Thoracic aorta (tissue), 2 donors: Measurements from ENCODE around the gene SMOC2. TPM values are rescaled to one million over a fixed set of nuclear protein-coding genes. Genes with fewer than 3 reads are reported as not detected.
A peak's percentile ranks its signal among the peaks of the same experiment; 100 is the strongest.

Experiments
- ATAC-seq: fragments of 150-250 bp; one replicate; pipeline ENCODE4 v1.8.0; 2017; ENCODE audit warnings: low read depth; ENCODE audit not compliant: insufficient number of reproducible peaks, low FRiP score
- DNase-seq: peaks from one replicate; pipeline ENCODE4 v3.0.0-alpha.2; 2020; ENCODE audit warnings: low spot score
- H3K27ac ChIP-seq, 2 donors: fragments of 200-600 bp; sonication (generic); 1 replicate in 1 of 2; 2 replicates in 1 of 2; pipeline ENCODE4 v1.5.1; 2016; ENCODE audit warnings: mild to moderate bottlenecking in 2 of 2, moderate library complexity in 2 of 2
- H3K27me3 ChIP-seq: fragments of 200-600 bp; sonication (generic); replicated peaks from 2 replicates; pipeline ENCODE4 v1.6.0; 2016; ENCODE audit warnings: mild to moderate bottlenecking; ENCODE audit not compliant: insufficient read depth
- H3K36me3 ChIP-seq: fragments of 200-600 bp; sonication (generic); one replicate; pipeline ENCODE4 v1.5.1; 2016
- H3K4me1 ChIP-seq, 2 donors: fragments of 200-600 bp; sonication (generic); 1 replicate in 1 of 2; 2 replicates in 1 of 2; pipeline versions ENCODE4 v1.5.1 to v1.6.0; 2016; ENCODE audit warnings: low read depth in 2 of 2, mild to moderate bottlenecking in 1 of 2; ENCODE audit not compliant: control insufficient read depth in 1 of 2
- H3K4me3 ChIP-seq: fragments of 200-600 bp; sonication (generic); 2 replicates; pipeline ENCODE4 v1.5.1; 2016; ENCODE audit warnings: mild to moderate bottlenecking
- H3K9me3 ChIP-seq: fragments of 200-600 bp; sonication (generic); 2 replicates; pipeline ENCODE4 v1.5.1; 2016
- total RNA-seq, 2 donors: library from RNA; depleted of rRNA; stranded (reverse); fragments of >200 nt; gene quantifications; one replicate each; pipeline versions ENCODE4 v1.1.0 to v1.2.3, GENCODE V29; 2016
- TF ChIP-seq, protein P1 (sequence below): fragments of 200-600 bp; sonication (generic); IDR thresholded peaks from one replicate; pipeline ENCODE4 v1.5.1; 2019; ENCODE audit warnings: antibody characterized with exemption

Gene SMOC2
- total RNA-seq, 2 donors from 2014 or later = 334 to 424 TPM

DNA sequence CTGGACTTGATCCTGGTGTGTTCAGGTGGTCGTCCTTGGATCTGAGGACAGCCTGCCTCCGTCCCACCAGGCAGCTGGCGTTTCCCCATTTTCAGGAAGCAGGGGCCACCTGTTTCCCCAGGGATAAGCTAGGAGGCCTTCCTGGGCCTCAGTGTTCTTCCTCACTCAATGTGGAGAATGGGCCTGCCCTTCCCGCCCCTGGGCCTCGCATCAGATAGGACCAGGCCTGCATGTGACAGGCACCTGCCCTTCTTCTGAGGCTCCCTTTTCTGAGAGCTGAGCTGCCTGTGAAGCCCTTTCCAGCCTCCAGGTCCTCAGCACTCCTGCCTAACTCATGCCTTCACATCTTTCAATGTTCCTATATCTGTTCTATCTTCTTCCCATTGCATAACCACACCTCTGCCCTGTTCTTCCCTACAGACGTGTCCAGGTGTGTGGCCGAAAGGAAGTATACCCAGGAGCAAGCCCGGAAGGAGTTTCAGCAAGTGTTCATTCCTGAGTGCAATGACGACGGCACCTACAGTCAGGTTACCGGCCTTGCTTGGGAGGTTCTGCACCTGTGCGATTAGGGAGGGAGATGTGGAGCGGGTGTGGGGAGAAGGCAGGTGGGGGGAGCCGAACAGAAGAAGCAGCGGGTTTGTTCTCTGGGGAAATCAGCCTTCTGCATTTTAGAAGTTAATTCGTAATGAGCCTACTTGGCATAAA, 85.1 kb downstream of the SMOC2 start:
- TF ChIP-seq, protein P1, sequence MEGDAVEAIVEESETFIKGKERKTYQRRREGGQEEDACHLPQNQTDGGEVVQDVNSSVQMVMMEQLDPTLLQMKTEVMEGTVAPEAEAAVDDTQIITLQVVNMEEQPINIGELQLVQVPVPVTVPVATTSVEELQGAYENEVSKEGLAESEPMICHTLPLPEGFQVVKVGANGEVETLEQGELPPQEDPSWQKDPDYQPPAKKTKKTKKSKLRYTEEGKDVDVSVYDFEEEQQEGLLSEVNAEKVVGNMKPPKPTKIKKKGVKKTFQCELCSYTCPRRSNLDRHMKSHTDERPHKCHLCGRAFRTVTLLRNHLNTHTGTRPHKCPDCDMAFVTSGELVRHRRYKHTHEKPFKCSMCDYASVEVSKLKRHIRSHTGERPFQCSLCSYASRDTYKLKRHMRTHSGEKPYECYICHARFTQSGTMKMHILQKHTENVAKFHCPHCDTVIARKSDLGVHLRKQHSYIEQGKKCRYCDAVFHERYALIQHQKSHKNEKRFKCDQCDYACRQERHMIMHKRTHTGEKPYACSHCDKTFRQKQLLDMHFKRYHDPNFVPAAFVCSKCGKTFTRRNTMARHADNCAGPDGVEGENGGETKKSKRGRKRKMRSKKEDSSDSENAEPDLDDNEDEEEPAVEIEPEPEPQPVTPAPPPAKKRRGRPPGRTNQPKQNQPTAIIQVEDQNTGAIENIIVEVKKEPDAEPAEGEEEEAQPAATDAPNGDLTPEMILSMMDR = no peak
- DNase-seq (no peak), ATAC-seq (no peak)
- H3K27me3 ChIP-seq = no peaks in the 10 kb centered on the region
- no peaks in the 10 kb centered on the region for H3K9me3 ChIP-seq
- no peaks in the 10 kb centered on the region for H3K36me3 ChIP-seq
- H3K27ac ChIP-seq = peak overlapping the region; percentile 90 to 92
- peaks cover 17 to 52% of the 10 kb centered on the region in 2 donors for H3K4me1 ChIP-seq
- H3K4me3 ChIP-seq = no peak overlapping the region

DNA sequence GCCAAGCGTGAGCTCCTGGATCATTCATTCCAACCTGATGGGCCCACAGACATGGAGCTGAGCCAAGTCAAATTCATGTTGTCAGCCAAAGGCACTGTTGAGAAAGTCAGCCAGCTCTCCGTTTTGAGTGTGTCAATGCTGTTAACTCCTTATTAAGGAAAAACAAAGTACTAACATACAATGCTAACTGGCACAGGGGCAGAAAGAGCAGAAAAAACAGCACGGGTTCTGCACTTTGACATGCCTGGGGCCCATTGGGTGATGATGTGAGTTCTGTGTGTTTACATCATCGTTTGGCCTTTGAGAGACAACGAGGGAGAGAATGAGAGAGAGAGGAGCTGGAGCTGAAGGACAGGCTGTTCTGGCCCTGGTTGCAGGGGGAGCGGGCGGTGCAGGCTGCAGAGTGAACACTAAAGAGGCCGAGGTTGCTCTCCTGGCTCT, 85.9 kb downstream of the SMOC2 start:
- DNase-seq (peak; percentile 25), ATAC-seq (peak; percentile 58)
- no peaks in the 10 kb centered on the region for H3K9me3 ChIP-seq
- TF ChIP-seq, protein P1 = no peak
- peak overlapping the region; percentile 18 for H3K4me3 ChIP-seq
- peaks cover 17 to 60% of the 10 kb centered on the region in 2 donors for H3K4me1 ChIP-seq
- H3K36me3 ChIP-seq = no peaks in the 10 kb centered on the region
- H3K27ac ChIP-seq = peak overlapping the region; percentile 90 to 92
- H3K27me3 ChIP-seq = no peaks in the 10 kb centered on the region

DNA sequence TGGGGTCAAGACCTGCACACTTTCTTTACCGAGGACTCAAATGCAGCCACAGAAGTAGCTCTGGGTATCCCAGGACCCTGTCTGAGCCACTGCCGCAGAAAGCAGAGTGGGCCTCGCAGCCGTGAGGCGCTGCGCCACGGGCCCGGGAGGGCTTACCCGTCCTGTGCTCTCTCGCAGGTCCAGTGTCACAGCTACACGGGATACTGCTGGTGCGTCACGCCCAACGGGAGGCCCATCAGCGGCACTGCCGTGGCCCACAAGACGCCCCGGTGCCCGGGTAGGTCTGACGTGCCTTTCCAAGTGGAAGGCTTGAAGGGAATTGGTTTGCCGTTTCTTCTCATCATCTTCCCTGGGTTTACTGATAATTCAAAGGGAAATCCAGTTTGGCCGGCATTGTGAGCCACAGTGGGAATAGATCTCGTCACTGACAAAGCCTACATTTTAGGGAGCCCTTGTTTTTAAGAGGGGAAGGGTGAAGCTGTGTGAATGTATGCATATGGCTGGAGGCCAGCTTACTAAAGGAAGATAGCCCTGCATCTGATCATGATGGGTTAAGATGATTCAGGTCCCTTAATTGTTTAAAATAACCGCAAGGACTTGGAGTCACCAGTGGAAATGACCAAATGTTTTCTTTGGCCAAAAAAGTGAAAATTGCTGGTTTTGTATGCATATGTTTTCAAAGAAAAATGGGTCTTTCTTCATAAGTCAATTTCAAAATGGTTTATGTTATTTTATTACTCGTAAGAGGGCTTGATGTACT, 86.6 kb downstream of the SMOC2 start:
- Histone ChIP-seq H3K4me3 (peak overlapping the region; percentile 18), H3K27ac (peak overlapping the region; percentile 90 to 92), H3K9me3 (no peaks in the 10 kb centered on the region), H3K36me3 (no peaks in the 10 kb centered on the region), H3K27me3 (no peaks in the 10 kb centered on the region), H3K4me1 (peaks cover 17 to 66% of the 10 kb centered on the region in 2 donors)
- no peak for DNase-seq
- TF ChIP-seq, protein P1 = no peak
- no peak for ATAC-seq

DNA sequence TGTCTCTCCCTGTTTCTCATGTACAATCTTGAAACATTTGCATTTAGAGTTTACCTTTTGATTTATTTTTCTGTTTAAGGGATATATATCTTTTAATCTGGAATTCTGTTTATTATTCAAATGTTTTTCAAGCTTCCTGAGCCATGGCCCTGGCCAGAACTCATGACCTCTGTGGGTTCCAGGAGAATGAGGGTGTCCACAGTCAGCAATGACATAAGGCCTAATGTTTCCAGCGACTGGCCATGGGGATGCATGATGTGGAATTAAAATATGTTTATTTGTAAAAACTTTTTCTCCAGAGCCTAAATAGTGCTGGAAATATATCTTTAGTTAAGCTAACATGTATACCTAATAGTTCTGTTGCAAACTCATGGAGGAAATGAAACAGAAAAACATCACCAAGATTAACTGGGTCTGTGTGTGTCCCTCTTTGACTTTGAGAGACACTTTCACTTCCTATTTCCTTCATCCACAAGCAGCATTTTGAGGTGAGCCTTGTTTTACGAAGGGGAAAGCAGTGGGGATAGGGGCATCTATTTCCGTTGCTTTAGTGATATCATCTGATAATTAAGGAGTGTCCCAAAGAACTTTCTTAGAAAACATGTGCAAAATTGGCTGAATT, 87.6 kb downstream of the SMOC2 start:
- Histone ChIP-seq H3K9me3 (no peaks in the 10 kb centered on the region), H3K27ac (peak overlapping the region; percentile 90 to 92), H3K4me1 (peaks cover 20 to 75% of the 10 kb centered on the region in 2 donors), H3K36me3 (no peaks in the 10 kb centered on the region), H3K27me3 (no peaks in the 10 kb centered on the region), H3K4me3 (no peak overlapping the region)
- ATAC-seq = no peak
- TF ChIP-seq, protein P1 = no peak
- DNase-seq = no peak

DNA sequence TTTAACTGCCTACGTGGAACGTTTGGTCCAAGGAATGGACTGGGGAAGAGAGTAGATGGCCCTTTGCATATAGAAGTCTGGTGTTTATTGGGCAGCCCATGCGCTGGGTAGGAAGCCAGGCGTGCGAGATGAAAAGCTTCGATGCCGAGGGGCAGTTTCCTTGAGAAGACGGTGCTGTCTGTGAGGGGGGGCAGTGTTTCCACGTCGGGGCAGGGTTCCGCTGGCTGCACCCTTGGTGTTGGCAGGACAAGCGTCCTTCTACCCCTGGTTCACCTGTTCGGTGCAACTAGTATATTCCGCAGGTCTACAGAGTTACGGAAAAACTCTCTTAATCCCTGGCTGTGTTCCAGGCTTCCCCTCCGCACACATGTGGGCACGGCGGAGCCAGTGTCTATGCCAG, 88.2 kb downstream of the SMOC2 start:
- ATAC-seq = no peak
- no peak for DNase-seq
- peak overlapping the region in 1 of 2 donors; percentile 92 for H3K27ac ChIP-seq

More for the DNA sequence above, 88.2 kb downstream of the SMOC2 start:
- no peak overlapping the region for H3K4me3 ChIP-seq
- H3K36me3 ChIP-seq = no peaks in the 10 kb centered on the region
- H3K27me3 ChIP-seq = no peaks in the 10 kb centered on the region
- H3K4me1 ChIP-seq = peaks cover 22 to 79% of the 10 kb centered on the region in 2 donors
- no peaks in the 10 kb centered on the region for H3K9me3 ChIP-seq
- TF ChIP-seq, protein P1 = no peak
